ENCODE data around the gene KRT38.

Gene KRT38

DNA sequence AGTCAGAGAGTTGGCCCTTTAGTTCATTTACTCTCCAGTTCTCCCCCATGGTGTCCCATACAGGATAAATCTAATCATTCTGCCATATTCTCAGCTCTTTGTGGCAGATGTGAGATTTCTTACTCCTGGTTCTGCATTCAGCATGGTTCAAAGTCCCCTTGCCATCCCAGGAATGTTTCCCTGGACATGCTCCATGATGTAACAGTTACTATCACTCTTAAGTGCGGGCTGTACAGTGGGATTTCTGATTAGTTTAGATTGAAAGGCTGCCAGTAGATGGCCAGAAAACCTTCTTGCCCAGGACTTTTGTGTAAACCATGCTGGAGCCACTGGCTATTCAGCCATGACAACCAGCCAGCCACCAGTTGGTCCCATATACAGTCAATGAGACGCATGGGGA, 26.8 kb downstream of the KRT38 start:
- Histone ChIP-seq H3K27ac (ENCODE audit: low read depth, low read length) (no peak overlapping the region), H3K4me3 (ENCODE audit: low read depth, low read length) (no peak overlapping the region), H3K27me3 (ENCODE audit: control insufficient read depth, insufficient read depth, low read length) (no peaks in the 10 kb centered on the region), H3K4me1 (ENCODE audit: control insufficient read depth, insufficient read depth, low read length) (peaks cover 24% of the 10 kb centered on the region), H3K9ac (ENCODE audit: low read length) (no peak overlapping the region), H3K9me3 (ENCODE audit: control insufficient read depth, insufficient read depth, low read depth, low read length) (no peaks in the 10 kb centered on the region), H3K36me3 (ENCODE audit: control insufficient read depth, insufficient read depth, low read length) (no peaks in the 10 kb centered on the region)

DNA sequence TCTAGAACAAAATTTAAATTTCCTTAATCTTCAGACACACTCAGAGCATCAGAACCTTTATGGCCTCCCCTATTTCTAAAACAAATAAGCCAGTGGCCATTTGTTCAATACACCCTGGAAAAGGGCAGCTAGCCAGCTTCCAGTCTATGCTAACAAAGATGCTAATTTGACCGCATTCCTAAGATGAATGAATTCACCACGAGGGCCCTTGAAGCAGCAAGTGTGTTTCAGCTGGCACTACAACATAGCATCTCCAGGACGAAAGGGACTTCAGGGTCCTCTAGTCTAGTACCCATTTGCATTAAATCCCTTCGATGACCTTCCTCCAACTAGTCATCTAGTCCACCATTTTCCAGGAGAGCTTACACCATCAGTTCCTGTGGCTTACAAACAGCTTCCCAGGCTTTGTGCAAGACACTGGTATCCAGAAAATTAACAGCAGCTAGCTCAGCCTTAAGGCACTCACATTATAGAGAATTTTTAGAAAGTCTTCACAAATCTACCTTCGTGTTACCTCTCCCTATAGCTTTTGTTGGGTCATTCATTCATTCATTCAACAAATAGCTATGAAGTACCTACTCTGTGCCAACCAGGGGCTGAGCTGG, 27.3 kb downstream of the KRT38 start:
- no peaks in the 10 kb centered on the region for H3K27me3 ChIP-seq (ENCODE audit: control insufficient read depth, insufficient read depth, low read length)
- H3K36me3 ChIP-seq (ENCODE audit: control insufficient read depth, insufficient read depth, low read length) = no peaks in the 10 kb centered on the region
- H3K9ac ChIP-seq (ENCODE audit: low read length) = no peak overlapping the region
- peaks cover 24% of the 10 kb centered on the region for H3K4me1 ChIP-seq (ENCODE audit: control insufficient read depth, insufficient read depth, low read length)
- no peaks in the 10 kb centered on the region for H3K9me3 ChIP-seq (ENCODE audit: control insufficient read depth, insufficient read depth, low read depth, low read length)
- peak overlapping the region; percentile 46; the same call in 1 of the 2 replicates for H3K27ac ChIP-seq (ENCODE audit: low read depth, low read length)
- H3K4me3 ChIP-seq (ENCODE audit: low read depth, low read length) = 0 out of 2 replicates have a peak overlapping the region, but pooled peaks have one; percentile 1

DNA sequence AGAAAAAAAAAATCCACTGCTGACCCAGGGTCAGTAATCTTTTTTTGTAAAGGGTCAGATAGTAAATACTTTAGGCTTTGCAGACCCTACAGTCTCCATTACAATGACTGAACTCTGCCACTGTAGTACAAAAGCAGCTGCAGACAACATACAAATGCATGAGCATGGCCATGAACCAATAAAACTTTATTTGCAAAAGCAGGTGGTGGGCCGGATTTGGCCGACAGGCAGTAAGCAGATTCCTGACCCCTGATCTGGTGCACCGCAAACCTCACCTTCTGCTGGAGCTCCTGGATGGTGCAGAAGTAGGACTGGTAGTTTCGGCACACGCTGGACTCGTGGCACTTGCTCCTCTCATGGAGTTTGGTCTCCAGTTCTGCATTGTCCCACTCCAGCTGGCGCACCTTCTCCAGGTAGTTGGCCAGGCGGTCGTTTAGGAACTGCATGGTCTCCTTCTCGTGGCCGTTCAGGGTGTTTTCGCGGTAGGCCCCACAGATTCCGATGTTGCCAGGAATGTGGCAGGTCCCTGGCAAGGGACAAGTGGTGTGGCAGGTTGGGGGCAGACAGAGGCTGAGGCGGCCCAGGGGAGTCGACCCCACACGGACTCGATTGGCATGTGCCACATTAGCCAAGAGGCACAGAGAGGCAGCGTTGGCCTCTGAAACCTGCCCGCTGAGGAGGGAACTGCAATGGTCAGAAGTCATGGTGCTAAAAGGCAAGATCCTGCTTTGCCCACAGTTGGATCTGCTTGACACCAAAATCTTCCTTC, 29.5 kb downstream of the KRT38 start:
- Histone ChIP-seq H3K27ac (ENCODE audit: low read depth, low read length) (no peak overlapping the region), H3K27me3 (ENCODE audit: control insufficient read depth, insufficient read depth, low read length) (no peaks in the 10 kb centered on the region), H3K36me3 (ENCODE audit: control insufficient read depth, insufficient read depth, low read length) (no peaks in the 10 kb centered on the region), H3K4me3 (ENCODE audit: low read depth, low read length) (no peak overlapping the region), H3K9me3 (ENCODE audit: control insufficient read depth, insufficient read depth, low read depth, low read length) (no peaks in the 10 kb centered on the region), H3K4me1 (ENCODE audit: control insufficient read depth, insufficient read depth, low read length) (peaks cover 17% of the 10 kb centered on the region), H3K9ac (ENCODE audit: low read length) (no peak overlapping the region)

DNA sequence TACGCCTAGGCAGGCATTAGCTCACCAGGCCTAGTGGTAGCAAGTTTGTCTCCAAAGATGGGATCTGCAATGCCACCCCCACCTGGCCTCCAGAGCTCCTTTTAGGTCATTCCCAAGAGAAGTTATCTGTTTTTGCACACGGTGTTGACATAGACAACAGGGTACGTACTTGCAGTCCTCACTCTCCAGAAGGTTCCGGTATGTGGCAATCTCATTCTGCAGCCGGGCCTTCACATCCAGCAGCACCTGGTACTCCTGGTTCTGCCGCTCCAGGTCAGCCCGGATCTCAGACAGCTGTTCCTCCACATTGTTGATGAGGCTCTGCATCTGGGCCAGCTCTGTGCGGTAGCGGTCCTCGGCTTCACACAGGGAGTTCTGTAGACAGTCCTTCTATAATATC, 33.6 kb downstream of the KRT38 start:
- no peak overlapping the region for H3K27ac ChIP-seq (ENCODE audit: low read depth, low read length)
- peaks cover 5% of the 10 kb centered on the region; the same call in 1 of the 2 replicates for H3K4me1 ChIP-seq (ENCODE audit: control insufficient read depth, insufficient read depth, low read length)
- H3K4me3 ChIP-seq (ENCODE audit: low read depth, low read length) = no peak overlapping the region
- H3K9me3 ChIP-seq (ENCODE audit: control insufficient read depth, insufficient read depth, low read depth, low read length) = no peaks in the 10 kb centered on the region
- H3K27me3 ChIP-seq (ENCODE audit: control insufficient read depth, insufficient read depth, low read length) = no peaks in the 10 kb centered on the region
- H3K36me3 ChIP-seq (ENCODE audit: control insufficient read depth, insufficient read depth, low read length) = no peaks in the 10 kb centered on the region
- H3K9ac ChIP-seq (ENCODE audit: low read length) = no peak overlapping the region

DNA sequence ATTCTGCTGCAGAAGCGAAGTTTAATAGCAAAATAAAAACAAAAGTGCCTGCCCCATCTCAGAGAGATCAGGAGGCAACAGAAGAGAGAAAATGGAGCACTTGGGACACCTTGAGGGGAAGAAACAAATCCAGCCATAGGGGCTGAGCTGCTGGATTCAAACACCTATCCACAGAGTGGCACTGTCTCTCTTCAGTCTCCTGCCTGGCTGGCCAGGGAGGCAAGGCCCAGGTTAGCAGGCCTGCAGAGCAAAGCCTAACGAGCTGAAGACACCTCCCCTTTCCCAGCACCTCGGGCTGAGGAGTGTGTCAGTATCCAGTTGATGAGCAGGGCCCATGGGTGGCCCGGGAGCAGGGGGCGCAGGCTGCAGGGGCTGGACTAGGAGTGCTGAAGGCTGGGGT, 34.6 kb downstream of the KRT38 start:
- Histone ChIP-seq H3K4me1 (ENCODE audit: control insufficient read depth, insufficient read depth, low read length) (no peaks in the 10 kb centered on the region), H3K27ac (ENCODE audit: low read depth, low read length) (no peak overlapping the region), H3K4me3 (ENCODE audit: low read depth, low read length) (no peak overlapping the region), H3K9ac (ENCODE audit: low read length) (no peak overlapping the region), H3K36me3 (ENCODE audit: control insufficient read depth, insufficient read depth, low read length) (no peaks in the 10 kb centered on the region), H3K27me3 (ENCODE audit: control insufficient read depth, insufficient read depth, low read length) (no peaks in the 10 kb centered on the region), H3K9me3 (ENCODE audit: control insufficient read depth, insufficient read depth, low read depth, low read length) (no peaks in the 10 kb centered on the region)

DNA sequence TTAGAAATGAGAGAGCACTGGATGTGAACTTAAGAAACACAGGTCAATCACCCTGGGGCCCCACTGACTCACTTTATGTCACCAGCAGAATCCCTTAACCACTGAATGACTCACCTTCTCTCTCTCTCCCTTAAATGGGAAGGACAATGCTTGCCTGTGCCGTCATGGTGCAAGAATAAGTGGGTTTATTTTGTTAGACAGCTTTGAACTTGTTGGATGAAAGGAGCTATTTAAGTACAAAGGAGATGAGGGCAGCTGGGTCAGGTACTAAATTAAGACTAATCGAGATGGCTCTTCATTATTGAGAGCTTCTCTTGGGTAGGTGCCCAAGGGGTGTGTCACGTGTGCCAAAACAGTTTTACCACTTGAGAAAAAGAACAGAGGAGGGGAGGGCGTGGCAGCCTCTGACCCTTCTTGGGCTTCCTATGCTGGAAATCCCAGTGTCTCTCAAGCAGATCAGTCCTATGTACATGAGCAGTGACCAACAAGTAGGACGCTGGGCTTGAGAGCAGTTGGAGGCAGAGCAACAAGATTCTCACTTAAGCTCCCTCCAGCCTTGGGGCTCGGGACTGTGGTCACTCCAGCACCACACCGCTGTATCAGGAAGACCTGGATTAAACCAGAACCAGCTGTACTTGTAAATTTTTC, 36.6 kb downstream of the KRT38 start:
- Histone ChIP-seq H3K27ac (ENCODE audit: low read depth, low read length) (no peak overlapping the region), H3K4me1 (ENCODE audit: control insufficient read depth, insufficient read depth, low read length) (no peaks in the 10 kb centered on the region), H3K4me3 (ENCODE audit: low read depth, low read length) (no peak overlapping the region), H3K9ac (ENCODE audit: low read length) (no peak overlapping the region), H3K9me3 (ENCODE audit: control insufficient read depth, insufficient read depth, low read depth, low read length) (no peaks in the 10 kb centered on the region), H3K27me3 (ENCODE audit: control insufficient read depth, insufficient read depth, low read length) (no peaks in the 10 kb centered on the region), H3K36me3 (ENCODE audit: control insufficient read depth, insufficient read depth, low read length) (no peaks in the 10 kb centered on the region)

DNA sequence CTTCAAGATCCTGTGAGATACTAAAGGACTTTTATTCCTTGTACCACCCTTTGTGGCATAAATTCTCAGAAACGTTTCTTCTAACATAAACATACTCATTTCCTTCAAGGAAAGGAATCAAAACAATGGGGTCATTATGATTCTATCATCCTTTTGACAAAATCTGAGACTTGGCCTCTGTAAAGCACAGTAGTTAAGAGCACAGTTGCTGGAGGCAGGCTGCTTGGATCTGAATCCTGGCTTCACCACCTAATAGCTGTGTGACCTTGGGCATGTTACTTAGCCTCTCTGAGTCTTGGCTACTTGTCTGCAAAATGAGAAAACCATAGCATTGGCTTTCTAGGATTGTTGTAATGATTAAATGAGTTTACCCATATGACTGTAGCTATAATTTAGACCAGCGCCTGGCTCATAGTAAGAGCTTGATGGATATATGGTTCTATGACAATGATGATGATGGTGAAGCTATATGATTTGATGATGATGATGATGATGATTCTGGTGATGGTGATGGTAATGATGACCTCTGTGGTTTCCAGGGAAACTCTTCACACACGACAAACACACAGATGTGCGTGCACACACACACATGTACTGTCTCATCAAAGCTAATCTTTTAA, 37.3 kb downstream of the KRT38 start:
- Histone ChIP-seq H3K27ac (ENCODE audit: low read depth, low read length) (no peak overlapping the region), H3K4me1 (ENCODE audit: control insufficient read depth, insufficient read depth, low read length) (no peaks in the 10 kb centered on the region), H3K36me3 (ENCODE audit: control insufficient read depth, insufficient read depth, low read length) (no peaks in the 10 kb centered on the region), H3K9me3 (ENCODE audit: control insufficient read depth, insufficient read depth, low read depth, low read length) (no peaks in the 10 kb centered on the region), H3K4me3 (ENCODE audit: low read depth, low read length) (no peak overlapping the region), H3K9ac (ENCODE audit: low read length) (no peak overlapping the region), H3K27me3 (ENCODE audit: control insufficient read depth, insufficient read depth, low read length) (no peaks in the 10 kb centered on the region)

DNA sequence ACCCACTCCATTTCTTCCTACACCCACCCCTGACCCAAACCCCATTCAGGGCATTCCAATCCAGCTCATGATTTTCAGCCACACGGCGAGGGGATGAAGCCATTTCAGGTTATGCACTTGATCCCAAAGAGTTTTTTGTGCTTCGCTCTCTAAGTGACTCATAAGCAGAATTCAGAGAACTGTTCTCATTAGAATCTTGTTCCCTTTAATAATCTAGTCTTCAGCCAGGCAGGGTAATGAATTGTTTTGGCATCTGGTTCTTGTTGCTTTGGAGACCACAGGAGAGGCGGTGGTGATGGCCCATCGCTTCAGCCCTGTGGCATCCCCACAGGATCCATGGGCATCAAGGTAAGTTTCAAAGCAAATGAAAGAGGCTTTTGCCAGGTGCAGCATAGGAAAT, 38.6 kb downstream of the KRT38 start:
- Histone ChIP-seq H3K4me1 (ENCODE audit: control insufficient read depth, insufficient read depth, low read length) (no peaks in the 10 kb centered on the region), H3K27me3 (ENCODE audit: control insufficient read depth, insufficient read depth, low read length) (no peaks in the 10 kb centered on the region), H3K9me3 (ENCODE audit: control insufficient read depth, insufficient read depth, low read depth, low read length) (no peaks in the 10 kb centered on the region), H3K36me3 (ENCODE audit: control insufficient read depth, insufficient read depth, low read length) (no peaks in the 10 kb centered on the region), H3K9ac (ENCODE audit: low read length) (no peak overlapping the region), H3K4me3 (ENCODE audit: low read depth, low read length) (no peak overlapping the region), H3K27ac (ENCODE audit: low read depth, low read length) (no peak overlapping the region)

DNA sequence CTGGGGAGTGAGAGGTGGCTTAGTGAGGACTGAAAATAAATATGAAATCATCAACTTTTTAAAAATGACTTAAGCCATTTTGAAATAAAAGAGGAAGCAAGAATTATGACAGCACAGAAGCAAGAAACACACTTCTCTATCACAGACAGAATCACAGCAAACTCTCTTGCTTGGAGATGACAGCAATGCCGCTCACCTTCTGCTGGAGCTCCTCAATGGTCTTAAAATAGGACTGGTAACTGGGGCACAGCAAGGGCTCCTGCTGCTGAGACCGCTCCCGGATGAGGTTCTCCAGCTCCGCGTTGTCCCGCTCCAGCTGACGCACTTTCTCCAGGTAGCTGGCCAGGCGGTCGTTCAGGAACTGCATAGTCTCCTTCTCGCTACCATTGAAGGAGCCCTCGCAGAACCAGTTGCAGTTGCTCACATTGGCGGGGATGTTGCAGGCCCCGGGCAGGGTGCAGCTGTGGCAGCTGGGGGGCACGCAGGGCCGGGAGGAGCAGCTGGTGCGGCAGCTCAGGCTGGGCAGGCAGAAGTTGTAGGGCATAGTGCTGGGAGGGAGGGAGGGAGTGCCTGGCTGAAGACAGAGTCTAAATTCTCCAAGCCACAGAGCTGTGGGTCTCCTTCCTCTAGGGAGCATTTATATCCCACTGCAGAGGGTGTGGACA, 43.7 kb downstream of the KRT38 start, which contains the start of gene KRT31:
Gene KRT31 (minus strand): TSS at position 613 of the 665 bp plus-strand sequence. CDS start 69 bp downstream, at position 544.
- Histone ChIP-seq H3K36me3 (ENCODE audit: control insufficient read depth, insufficient read depth, low read length) (no peaks in the 10 kb centered on the region), H3K4me1 (ENCODE audit: control insufficient read depth, insufficient read depth, low read length) (no peaks in the 10 kb centered on the region), H3K9ac (ENCODE audit: low read length) (no peak within 1 kb of the TSS), H3K9me3 (ENCODE audit: control insufficient read depth, insufficient read depth, low read depth, low read length) (no peaks in the 10 kb centered on the region), H3K27me3 (ENCODE audit: control insufficient read depth, insufficient read depth, low read length) (no peaks in the 10 kb centered on the region), H3K27ac (ENCODE audit: low read depth, low read length) (no peak within 1 kb of the TSS), H3K4me3 (ENCODE audit: low read depth, low read length) (no peak within 1 kb of the TSS)

DNA sequence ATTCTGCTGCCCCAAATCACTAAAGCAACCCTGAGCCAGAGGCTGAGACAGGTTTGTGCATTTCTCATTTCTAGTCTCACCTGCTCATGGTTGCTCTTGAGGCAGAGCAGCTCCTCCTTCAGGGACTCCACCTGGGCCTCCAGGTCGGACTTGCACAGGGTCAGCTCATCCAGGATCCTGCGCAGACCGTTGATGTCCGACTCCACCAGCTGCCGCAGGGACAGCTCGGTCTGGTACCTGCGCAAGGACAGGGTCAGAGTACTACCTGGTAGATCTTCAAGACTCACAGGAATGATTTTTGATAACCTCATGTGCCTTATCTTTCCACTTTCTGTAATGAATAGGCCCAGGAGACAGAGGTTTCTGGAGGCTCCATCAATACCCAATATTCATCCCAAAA, 44.4 kb downstream of the KRT38 start:
- no peaks in the 10 kb centered on the region for H3K9me3 ChIP-seq (ENCODE audit: control insufficient read depth, insufficient read depth, low read depth, low read length)
- H3K4me3 ChIP-seq (ENCODE audit: low read depth, low read length) = no peak overlapping the region
- H3K4me1 ChIP-seq (ENCODE audit: control insufficient read depth, insufficient read depth, low read length) = no peaks in the 10 kb centered on the region
- no peak overlapping the region for H3K27ac ChIP-seq (ENCODE audit: low read depth, low read length)
- H3K36me3 ChIP-seq (ENCODE audit: control insufficient read depth, insufficient read depth, low read length) = no peaks in the 10 kb centered on the region
- no peaks in the 10 kb centered on the region for H3K27me3 ChIP-seq (ENCODE audit: control insufficient read depth, insufficient read depth, low read length)
- no peak overlapping the region for H3K9ac ChIP-seq (ENCODE audit: low read length)
